Prostate gland (tissue), 2 donors: Measurements from ENCODE around the gene ITGA2B.

Experiments
- CTCF ChIP-seq, 4 experiments: fragments of 200-600 bp in 2 of 4; fragments of 450-650 bp in 2 of 4; sonication (generic) in 2 of 4; IDR thresholded peaks; 1 replicate in 3 of 4; 2 replicates in 1 of 4; pipeline ENCODE4 v1.5.1; 2016 to 2019; ENCODE audit warnings: antibody characterized with exemption in 4 of 4, mild to moderate bottlenecking in 2 of 4, moderate library complexity in 2 of 4
- POLR2A ChIP-seq: fragments of 450-650 bp; IDR thresholded peaks from one replicate; pipeline ENCODE4 v1.6.1; 2016; ENCODE audit warnings: antibody characterized with exemption, mild to moderate bottlenecking
- POLR2AphosphoS5 ChIP-seq: sonication (generic); formaldehyde crosslinking; IDR thresholded peaks from one replicate; pipeline ENCODE4 v1.6.1; 2017; ENCODE audit warnings: antibody characterized with exemption

- TF ChIP-seq CTCF (IDR thresholded peaks at IDR 0.05) (no peak), POLR2AphosphoS5 (no peak), POLR2A (no peak)
Measured at GRCh38 chr17:44396946-44397345, 7.5 kb upstream of the ITGA2B start.
